Measurements from ENCODE around the gene EPHB2.

EPHB2 gene

GRCh38 chr1:22812092-22812880 lies 101.6 kb downstream of the EPHB2 start:
- CTCF ChIA-PET, result no interaction called here
- 90% methylated on average over 8 of the region's 18 CpGs for WGBS (ENCODE audit: insufficient coverage)

GRCh38 chr1:22812993-22813790 lies 102.6 kb downstream of the EPHB2 start:
- H3K36me3 ChIP-seq (ENCODE audit: control insufficient read depth in 4 of 4, insufficient read depth in 4 of 4, low read length in 3 of 4), result no peaks in the 10 kb centered on the region
- ChIA-PET POLR2A (interaction anchor here (0.6 kb wide), 1 partner anchor 379 kb away, joined by 3 read pairs; no protein-coding TSS in a partner anchor), CTCF (interaction anchor here (1.0 kb wide), 1 partner anchor 11 kb away, joined by 3 read pairs; no protein-coding TSS in a partner anchor)
- no peak overlapping the region for H3K27ac ChIP-seq (ENCODE audit: insufficient read depth in 1 of 2, low read depth in 1 of 2, low read length in 2 of 2, poor library complexity in 1 of 2, severe bottlenecking in 2 of 2)
- no peak for DNase-seq
- H3K4me1 ChIP-seq (ENCODE audit: control extremely low read depth in 1 of 4, control insufficient read depth in 4 of 4, insufficient read depth in 4 of 4, low read length in 3 of 4), result no peaks in the 10 kb centered on the region
- 95% methylated on average over 6 of the region's 7 CpGs for WGBS (ENCODE audit: insufficient coverage)
- H3K27me3 ChIP-seq (replicated peaks in 2 of 5; ENCODE audit: control insufficient read depth in 4 of 5, insufficient read depth in 5 of 5, low read length in 4 of 5), result peaks cover 0 to 3% (median 0%) of the 10 kb centered on the region in 5 experiments
- no peaks in the 10 kb centered on the region for H3K9me3 ChIP-seq (ENCODE audit: control extremely low read depth in 1 of 5, control insufficient read depth in 4 of 5, insufficient read depth in 2 of 5, low read depth in 1 of 5, low read length in 4 of 5)
- no peak overlapping the region for H3K4me3 ChIP-seq (ENCODE audit: control insufficient read depth in 1 of 7, extremely low read depth in 1 of 7, insufficient read depth in 4 of 7, low read depth in 2 of 7, low read length in 6 of 7)

More at GRCh38 chr1:22812092-22812880, 101.6 kb downstream of the EPHB2 start:
- Histone ChIP-seq H3K27ac (ENCODE audit: insufficient read depth in 1 of 2, low read depth in 1 of 2, low read length in 2 of 2, poor library complexity in 1 of 2, severe bottlenecking in 2 of 2) (no peak overlapping the region), H3K36me3 (ENCODE audit: control insufficient read depth in 4 of 4, insufficient read depth in 4 of 4, low read length in 3 of 4) (no peaks in the 10 kb centered on the region), H3K4me3 (ENCODE audit: control insufficient read depth in 1 of 7, extremely low read depth in 1 of 7, insufficient read depth in 4 of 7, low read depth in 2 of 7, low read length in 6 of 7) (no peak overlapping the region), H3K9me3 (ENCODE audit: control extremely low read depth in 1 of 5, control insufficient read depth in 4 of 5, insufficient read depth in 2 of 5, low read depth in 1 of 5, low read length in 4 of 5) (no peaks in the 10 kb centered on the region), H3K27me3 (replicated peaks in 2 of 5; ENCODE audit: control insufficient read depth in 4 of 5, insufficient read depth in 5 of 5, low read length in 4 of 5) (peaks cover 0 to 3% (median 0%) of the 10 kb centered on the region in 5 experiments), H3K4me1 (ENCODE audit: control extremely low read depth in 1 of 4, control insufficient read depth in 4 of 4, insufficient read depth in 4 of 4, low read length in 3 of 4) (no peaks in the 10 kb centered on the region)
- no peak for DNase-seq
- POLR2A ChIA-PET, result no interaction called here

GRCh38 chr1:22814176-22815042 lies 103.8 kb downstream of the EPHB2 start:
- DNase-seq, result no peak
- no peaks in the 10 kb centered on the region for H3K36me3 ChIP-seq (ENCODE audit: control insufficient read depth in 4 of 4, insufficient read depth in 4 of 4, low read length in 3 of 4)
- H3K4me3 ChIP-seq (ENCODE audit: control insufficient read depth in 1 of 7, extremely low read depth in 1 of 7, insufficient read depth in 4 of 7, low read depth in 2 of 7, low read length in 6 of 7), result no peak overlapping the region
- ChIA-PET POLR2A (interaction anchor here (0.7 kb wide), 1 partner anchor 88 kb away, joined by 3 read pairs; no protein-coding TSS in a partner anchor), CTCF (interaction anchor here (0.7 to 1.0 kb wide), 2 partner anchors 12 to 71 kb away, joined by 3 read pairs; no protein-coding TSS in a partner anchor)
- H3K4me1 ChIP-seq (ENCODE audit: control extremely low read depth in 1 of 4, control insufficient read depth in 4 of 4, insufficient read depth in 4 of 4, low read length in 3 of 4), result no peaks in the 10 kb centered on the region
- H3K27me3 ChIP-seq (replicated peaks in 2 of 5; ENCODE audit: control insufficient read depth in 4 of 5, insufficient read depth in 5 of 5, low read length in 4 of 5), result peaks cover 0 to 3% (median 0%) of the 10 kb centered on the region in 5 experiments
- H3K27ac ChIP-seq (ENCODE audit: insufficient read depth in 1 of 2, low read depth in 1 of 2, low read length in 2 of 2, poor library complexity in 1 of 2, severe bottlenecking in 2 of 2), result no peak overlapping the region
- WGBS (ENCODE audit: insufficient coverage), result 89% methylated on average over 17 of the region's 19 CpGs
- no peaks in the 10 kb centered on the region for H3K9me3 ChIP-seq (ENCODE audit: control extremely low read depth in 1 of 5, control insufficient read depth in 4 of 5, insufficient read depth in 2 of 5, low read depth in 1 of 5, low read length in 4 of 5)

GRCh38 chr1:22815043-22815365 lies 104.4 kb downstream of the EPHB2 start:
- Histone ChIP-seq H3K27me3 (replicated peaks in 2 of 5; ENCODE audit: control insufficient read depth in 4 of 5, insufficient read depth in 5 of 5, low read length in 4 of 5) (peaks cover 0 to 3% (median 0%) of the 10 kb centered on the region in 5 experiments), H3K4me3 (ENCODE audit: control insufficient read depth in 1 of 7, extremely low read depth in 1 of 7, insufficient read depth in 4 of 7, low read depth in 2 of 7, low read length in 6 of 7) (no peak overlapping the region), H3K36me3 (ENCODE audit: control insufficient read depth in 4 of 4, insufficient read depth in 4 of 4, low read length in 3 of 4) (no peaks in the 10 kb centered on the region), H3K4me1 (ENCODE audit: control extremely low read depth in 1 of 4, control insufficient read depth in 4 of 4, insufficient read depth in 4 of 4, low read length in 3 of 4) (no peaks in the 10 kb centered on the region), H3K27ac (ENCODE audit: insufficient read depth in 1 of 2, low read depth in 1 of 2, low read length in 2 of 2, poor library complexity in 1 of 2, severe bottlenecking in 2 of 2) (no peak overlapping the region), H3K9me3 (ENCODE audit: control extremely low read depth in 1 of 5, control insufficient read depth in 4 of 5, insufficient read depth in 2 of 5, low read depth in 1 of 5, low read length in 4 of 5) (no peaks in the 10 kb centered on the region)
- DNase-seq, result no peak
- 100% methylated on average over 3 of the region's 5 CpGs for WGBS (ENCODE audit: insufficient coverage)
- ChIA-PET CTCF (no interaction called here), POLR2A (no interaction called here)

GRCh38 chr1:22815421-22816066 lies 104.9 kb downstream of the EPHB2 start:
- H3K36me3 ChIP-seq (ENCODE audit: control insufficient read depth in 4 of 4, insufficient read depth in 4 of 4, low read length in 3 of 4), result no peaks in the 10 kb centered on the region
- no peaks in the 10 kb centered on the region for H3K9me3 ChIP-seq (ENCODE audit: control extremely low read depth in 1 of 5, control insufficient read depth in 4 of 5, insufficient read depth in 2 of 5, low read depth in 1 of 5, low read length in 4 of 5)
- 94% methylated on average over 8 of the region's 12 CpGs for WGBS (ENCODE audit: insufficient coverage)
- no peaks in the 10 kb centered on the region for H3K4me1 ChIP-seq (ENCODE audit: control extremely low read depth in 1 of 4, control insufficient read depth in 4 of 4, insufficient read depth in 4 of 4, low read length in 3 of 4)
- ChIA-PET CTCF (no interaction called here), POLR2A (no interaction called here)
- no peak overlapping the region for H3K27ac ChIP-seq (ENCODE audit: insufficient read depth in 1 of 2, low read depth in 1 of 2, low read length in 2 of 2, poor library complexity in 1 of 2, severe bottlenecking in 2 of 2)
- peaks cover 0 to 3% (median 0%) of the 10 kb centered on the region in 5 experiments for H3K27me3 ChIP-seq (replicated peaks in 2 of 5; ENCODE audit: control insufficient read depth in 4 of 5, insufficient read depth in 5 of 5, low read length in 4 of 5)
- no peak for DNase-seq
- H3K4me3 ChIP-seq (ENCODE audit: control insufficient read depth in 1 of 7, extremely low read depth in 1 of 7, insufficient read depth in 4 of 7, low read depth in 2 of 7, low read length in 6 of 7), result no peak overlapping the region

- H3K27me3 ChIP-seq (replicated peaks in 2 of 5; ENCODE audit: control insufficient read depth in 4 of 5, insufficient read depth in 5 of 5, low read length in 4 of 5), result peaks cover 0 to under 1% (median 0%) of the 10 kb centered on the region in 5 experiments
- 95% methylated on average over 8 of the region's 9 CpGs for whole genome bisulfite sequencing (ENCODE audit: insufficient coverage)
- no peaks in the 10 kb centered on the region for H3K9me3 ChIP-seq (ENCODE audit: control extremely low read depth in 1 of 5, control insufficient read depth in 4 of 5, insufficient read depth in 2 of 5, low read depth in 1 of 5, low read length in 4 of 5)
- no peak overlapping the region for H3K4me3 ChIP-seq (ENCODE audit: control insufficient read depth in 1 of 7, extremely low read depth in 1 of 7, insufficient read depth in 4 of 7, low read depth in 2 of 7, low read length in 6 of 7)
- no peaks in the 10 kb centered on the region for H3K36me3 ChIP-seq (ENCODE audit: control insufficient read depth in 4 of 4, insufficient read depth in 4 of 4, low read length in 3 of 4)
- no peak for DNase-seq
- H3K4me1 ChIP-seq (ENCODE audit: control extremely low read depth in 1 of 4, control insufficient read depth in 4 of 4, insufficient read depth in 4 of 4, low read length in 3 of 4), result no peaks in the 10 kb centered on the region
- ChIA-PET CTCF (no interaction called here), POLR2A (no interaction called here)
- no peak overlapping the region for H3K27ac ChIP-seq (ENCODE audit: insufficient read depth in 1 of 2, low read depth in 1 of 2, low read length in 2 of 2, poor library complexity in 1 of 2, severe bottlenecking in 2 of 2)
Measured at GRCh38 chr1:22816067-22816775, 105.6 kb downstream of the EPHB2 start.
